Natural killer cell (primary cell): ENCODE results near the gene GLA. TPM values are rescaled to one million over a fixed set of nuclear protein-coding genes. Genes with fewer than 3 reads are reported as not detected.

Source experiments
- ATAC-seq, 3 donors: fragments of 150-1000 bp in 2 of 3; fragments of 200-7000 bp in 1 of 3; cut with Tn5 transposase; 1 replicate in 1 of 3; 2 replicates in 2 of 3; pipeline ENCODE4 v1.10.0; 2021; ENCODE audit warnings: mild to moderate bottlenecking in 2 of 3, moderate library complexity in 2 of 3
- DNase-seq, 2 donors: peaks; one replicate each; pipeline versions ENCODE4 v3.0.0 to v3.0.0-alpha.2; 2013 to 2021; ENCODE audit warnings: mixed read lengths in 1 of 2
- H3K27ac ChIP-seq: one replicate; pipeline ENCODE4 v1.5.1; 2013; ENCODE audit warnings: mild to moderate bottlenecking, low read length
- H3K27me3 ChIP-seq: one replicate; pipeline ENCODE4 v1.6.1; 2013; ENCODE audit warnings: low read length; ENCODE audit not compliant: control insufficient read depth, insufficient read depth
- H3K36me3 ChIP-seq: one replicate; pipeline ENCODE4 v1.6.1; 2013; ENCODE audit warnings: low read length; ENCODE audit not compliant: control insufficient read depth, insufficient read depth
- H3K4me1 ChIP-seq: one replicate; pipeline ENCODE4 v1.6.1; 2013; ENCODE audit warnings: low read length; ENCODE audit not compliant: control insufficient read depth, insufficient read depth
- H3K4me3 ChIP-seq: one replicate; pipeline ENCODE4 v1.5.1; 2013; ENCODE audit warnings: low read length
- H3K9me3 ChIP-seq: one replicate; pipeline ENCODE4 v1.6.1; 2013; ENCODE audit warnings: low read length; ENCODE audit not compliant: control insufficient read depth, insufficient read depth
- H3K27ac Mint-ChIP-seq, 2 donors: one replicate each; pipeline ENCODE4 v1.8.0; 2022; ENCODE audit warnings: mild to moderate bottlenecking in 2 of 2, mixed read lengths in 2 of 2, moderate library complexity in 1 of 2
- H3K27me3 Mint-ChIP-seq, 2 donors: one replicate each; pipeline ENCODE4 v1.8.0; 2022; ENCODE audit warnings: low read depth in 2 of 2, mixed read lengths in 2 of 2
- H3K36me3 Mint-ChIP-seq: one replicate; pipeline ENCODE4 v1.8.0; 2022; ENCODE audit warnings: mixed read lengths
- H3K4me1 Mint-ChIP-seq, 2 donors: one replicate each; pipeline ENCODE4 v1.8.0; 2022; ENCODE audit warnings: mixed read lengths in 2 of 2
- H3K4me3 Mint-ChIP-seq: one replicate; pipeline ENCODE4 v1.8.0; 2022; ENCODE audit warnings: mild to moderate bottlenecking, moderate library complexity, mixed read lengths
- H3K9me3 Mint-ChIP-seq, 2 donors: one replicate each; pipeline ENCODE4 v1.8.0; 2022; ENCODE audit warnings: mixed read lengths in 2 of 2
- WGBS: methylation state at CpG from one replicate; pipeline ENCODE4 v1.1.7; 2013; ENCODE audit warnings: missing lambda C conversion rate; ENCODE audit not compliant: insufficient coverage; 5-methylcytosine and 5-hydroxymethylcytosine counted together
- intact Hi-C: fragments of 100-400 bp; cut with micrococcal nuclease; formaldehyde crosslinking; loops from one replicate; pipeline ENCODE4 v1.14.2; 2022
- total RNA-seq, 4 donors: library from RNA; stranded (reverse); fragments of 120-200 nt in 1 of 4; gene quantifications; one replicate each; pipeline versions ENCODE4 v1.2.3 to v1.2.4, GENCODE V29; 2013 to 2022
- TF ChIP-seq, protein P1 (sequence below): fragments of 200-600 bp; IDR thresholded peaks from one replicate; pipeline ENCODE4 v1.8.0; 2022; ENCODE audit warnings: antibody characterized with exemption

GLA gene
- total RNA-seq, 3 donors from 2014 or later (not counting 1 experiment from before 2014, with no cell fraction given): 34.9 to 71.9 (median 47.9) TPM

DNA sequence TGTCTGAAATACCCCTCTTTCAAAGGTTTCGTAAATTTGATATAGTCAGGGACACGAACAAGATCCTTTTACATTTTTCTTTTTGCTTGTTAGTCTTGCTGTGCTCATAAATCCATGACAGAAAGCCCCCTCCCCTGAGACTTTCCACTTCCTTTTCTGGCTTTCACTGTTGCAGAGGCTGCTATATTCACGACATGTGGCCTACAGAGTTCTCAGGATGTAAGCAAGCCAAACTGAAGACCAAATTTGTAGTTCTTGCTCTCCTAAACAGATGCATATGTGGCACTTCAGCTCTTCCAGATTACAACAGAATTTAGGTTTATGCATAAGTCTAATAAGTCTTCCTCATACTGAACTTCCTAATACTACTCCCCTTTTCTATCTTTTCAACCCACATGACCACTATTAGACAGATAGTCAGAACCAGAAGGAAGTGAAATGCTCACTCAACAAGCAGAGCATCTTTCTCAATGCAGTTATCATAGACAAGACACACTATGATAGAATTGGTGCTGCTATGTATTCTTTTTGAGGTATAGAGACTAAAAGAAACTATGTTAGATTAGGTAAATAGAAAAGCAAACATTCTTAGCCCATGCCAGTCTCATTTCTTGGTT lies 36.7 kb downstream of the GLA start:
- WGBS: 53% methylated on average over 3 of the region's 3 CpGs
- Mint-ChIP-seq H3K27me3 (peaks cover 3 to 17% of the 10 kb centered on the region in 2 donors), H3K4me1 (no peaks in the 10 kb centered on the region), H3K9me3 (no peaks in the 10 kb centered on the region), H3K4me3 (no peak overlapping the region), H3K27ac (no peak overlapping the region), H3K36me3 (no peaks in the 10 kb centered on the region)
- ATAC-seq: no peak
- H3K4me1 ChIP-seq: no peaks in the 10 kb centered on the region
- intact Hi-C loops: no loop called here
- H3K27ac ChIP-seq: no peak overlapping the region
- H3K4me3 ChIP-seq: no peak overlapping the region
- H3K9me3 ChIP-seq: no peaks in the 10 kb centered on the region
- DNase-seq: no peak
- no peaks in the 10 kb centered on the region for H3K27me3 ChIP-seq
- TF ChIP-seq, protein P1, sequence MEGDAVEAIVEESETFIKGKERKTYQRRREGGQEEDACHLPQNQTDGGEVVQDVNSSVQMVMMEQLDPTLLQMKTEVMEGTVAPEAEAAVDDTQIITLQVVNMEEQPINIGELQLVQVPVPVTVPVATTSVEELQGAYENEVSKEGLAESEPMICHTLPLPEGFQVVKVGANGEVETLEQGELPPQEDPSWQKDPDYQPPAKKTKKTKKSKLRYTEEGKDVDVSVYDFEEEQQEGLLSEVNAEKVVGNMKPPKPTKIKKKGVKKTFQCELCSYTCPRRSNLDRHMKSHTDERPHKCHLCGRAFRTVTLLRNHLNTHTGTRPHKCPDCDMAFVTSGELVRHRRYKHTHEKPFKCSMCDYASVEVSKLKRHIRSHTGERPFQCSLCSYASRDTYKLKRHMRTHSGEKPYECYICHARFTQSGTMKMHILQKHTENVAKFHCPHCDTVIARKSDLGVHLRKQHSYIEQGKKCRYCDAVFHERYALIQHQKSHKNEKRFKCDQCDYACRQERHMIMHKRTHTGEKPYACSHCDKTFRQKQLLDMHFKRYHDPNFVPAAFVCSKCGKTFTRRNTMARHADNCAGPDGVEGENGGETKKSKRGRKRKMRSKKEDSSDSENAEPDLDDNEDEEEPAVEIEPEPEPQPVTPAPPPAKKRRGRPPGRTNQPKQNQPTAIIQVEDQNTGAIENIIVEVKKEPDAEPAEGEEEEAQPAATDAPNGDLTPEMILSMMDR: no peak
- H3K36me3 ChIP-seq: no peaks in the 10 kb centered on the region

DNA sequence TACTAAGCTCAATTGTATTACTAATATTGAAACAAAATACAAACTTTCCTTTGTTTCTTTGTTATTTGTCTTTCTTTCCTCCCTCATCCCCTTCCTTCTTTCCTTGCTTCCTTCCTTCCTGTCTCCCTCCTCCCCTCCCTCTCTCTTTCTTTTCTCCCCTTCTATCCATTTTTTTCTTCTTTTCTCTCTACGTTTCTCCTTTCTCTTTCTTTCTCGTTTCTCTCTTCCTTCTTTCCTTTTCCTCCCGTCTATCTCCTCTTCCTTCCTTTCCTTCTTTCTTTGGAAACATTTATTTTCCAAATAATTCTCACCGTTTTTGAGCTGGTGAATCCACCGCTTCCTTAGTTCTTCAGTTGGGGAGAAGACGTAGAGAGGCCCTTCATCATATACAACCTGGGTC lies 38.0 kb downstream of the GLA start:
- H3K4me1 Mint-ChIP-seq: no peaks in the 10 kb centered on the region
- WGBS: 83% methylated on average over 5 of the region's 6 CpGs

DNA sequence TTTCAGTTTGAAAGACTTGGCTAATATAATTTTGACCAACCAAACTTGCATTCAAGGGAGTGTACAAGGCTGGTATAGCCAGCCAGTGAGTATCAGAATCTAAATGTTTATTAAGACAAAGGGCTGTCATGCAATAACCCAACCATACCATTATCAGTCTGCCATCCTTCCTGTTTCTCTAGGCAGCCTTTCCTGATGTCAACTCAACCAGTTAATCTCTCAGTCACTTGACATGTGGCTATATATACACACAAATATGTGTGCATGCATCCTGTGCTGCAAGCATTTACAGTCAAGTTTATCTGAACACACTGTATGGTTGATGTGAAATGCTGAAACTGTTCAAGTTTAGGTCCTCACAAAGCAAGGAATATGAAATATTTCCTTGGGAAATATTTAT lies 38.9 kb downstream of the GLA start:
- Histone ChIP-seq H3K36me3 (no peaks in the 10 kb centered on the region), H3K27ac (no peak overlapping the region), H3K4me3 (no peak overlapping the region), H3K27me3 (no peaks in the 10 kb centered on the region), H3K4me1 (no peaks in the 10 kb centered on the region), H3K9me3 (no peaks in the 10 kb centered on the region)
- intact Hi-C loops: no loop called here
- Mint-ChIP-seq H3K36me3 (no peaks in the 10 kb centered on the region), H3K27ac (no peak overlapping the region), H3K4me3 (no peak overlapping the region), H3K27me3 (peaks cover 3 to 9% of the 10 kb centered on the region in 2 donors), H3K4me1 (no peaks in the 10 kb centered on the region), H3K9me3 (no peaks in the 10 kb centered on the region)
- TF ChIP-seq, protein P1: no peak
- DNase-seq (no peak), ATAC-seq (no peak)

More for the DNA sequence above, 38.0 kb downstream of the GLA start:
- no peaks in the 10 kb centered on the region for H3K9me3 ChIP-seq
- no peak overlapping the region for H3K4me3 Mint-ChIP-seq
- no peak overlapping the region for H3K4me3 ChIP-seq
- intact Hi-C loops: no loop called here
- H3K9me3 Mint-ChIP-seq: no peaks in the 10 kb centered on the region
- ATAC-seq (no peak), DNase-seq (no peak)
- no peaks in the 10 kb centered on the region for H3K4me1 ChIP-seq
- no peak overlapping the region for H3K27ac ChIP-seq
- H3K27ac Mint-ChIP-seq: no peak overlapping the region
- peaks cover 3 to 9% of the 10 kb centered on the region in 2 donors for H3K27me3 Mint-ChIP-seq
- H3K36me3 ChIP-seq: no peaks in the 10 kb centered on the region
- TF ChIP-seq, protein P1: no peak
- H3K27me3 ChIP-seq: no peaks in the 10 kb centered on the region
- H3K36me3 Mint-ChIP-seq: no peaks in the 10 kb centered on the region

DNA sequence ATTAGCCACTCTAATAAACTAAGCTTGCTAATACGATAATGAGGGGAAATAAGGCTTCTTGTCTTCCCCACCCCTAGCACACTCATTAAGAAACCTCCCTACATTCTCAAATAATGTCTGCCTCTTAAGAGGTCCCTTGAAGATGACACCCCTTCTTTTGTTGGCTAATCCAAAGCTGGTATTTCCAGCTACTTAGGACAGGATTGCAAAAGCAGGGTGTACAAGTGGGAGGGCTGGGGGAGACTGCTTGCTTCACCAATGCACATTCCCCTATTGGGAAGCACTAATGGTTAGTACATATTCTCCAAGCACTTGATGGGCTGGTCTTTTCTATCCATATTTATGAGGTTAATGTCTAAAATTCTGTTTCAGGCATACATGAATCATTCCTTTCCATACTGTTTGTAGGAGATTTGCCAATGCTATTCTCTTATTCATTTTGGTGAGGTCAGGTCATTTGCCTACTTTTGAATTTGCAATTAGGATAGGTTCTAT lies 42.4 kb downstream of the GLA start:
- ATAC-seq: no peak
- H3K27ac Mint-ChIP-seq: no peak overlapping the region
- 100% methylated on average over 1 of the region's 1 CpG for WGBS
- no peaks in the 10 kb centered on the region for H3K9me3 Mint-ChIP-seq
- Histone ChIP-seq H3K27me3 (no peaks in the 10 kb centered on the region), H3K27ac (no peak overlapping the region), H3K9me3 (no peaks in the 10 kb centered on the region), H3K36me3 (no peaks in the 10 kb centered on the region), H3K4me1 (no peaks in the 10 kb centered on the region), H3K4me3 (no peak overlapping the region)
- H3K4me1 Mint-ChIP-seq: no peaks in the 10 kb centered on the region
- TF ChIP-seq, protein P1: no peak
- H3K4me3 Mint-ChIP-seq: no peak overlapping the region
- DNase-seq: no peak
- no peaks in the 10 kb centered on the region for H3K36me3 Mint-ChIP-seq
- intact Hi-C loops: no loop called here
- peaks cover 3 to 6% of the 10 kb centered on the region in 2 donors for H3K27me3 Mint-ChIP-seq
